ENCODE data around the gene MROH2B.

GRCh38 chr5:41057940-41058339 is 13.2 kb downstream of the MROH2B start:
- TF ChIP-seq CTCF (IDR thresholded peaks at IDR 0.05) (no peak), EZH2 (IDR thresholded peaks at IDR 0.05; ENCODE audit: borderline replicate concordance, insufficient read depth, low read depth, low read length, poor library complexity, severe bottlenecking) (no peak)
